ENCODE measurements around the gene SAT1. TPM values are rescaled to one million over a fixed set of nuclear protein-coding genes. Genes with fewer than 3 reads are reported as not detected.
A peak's percentile ranks its signal among the peaks of the same experiment; 100 is the strongest.

The SAT1 gene
- total RNA-seq, 2 donors from 2014 or later: 660 to 763 TPM

GRCh38 chrX:23811108-23811651 is 28.2 kb downstream of the SAT1 start:
- TF ChIP-seq CTCF (IDR thresholded peaks at IDR 0.05): no peak
- H3K27ac ChIP-seq: no peak overlapping the region
- DNase-seq (ENCODE audit: low spot score) (no peak), ATAC-seq (ENCODE audit: insufficient number of reproducible peaks, low FRiP score, low read depth) (no peak)
- no peaks in the 10 kb centered on the region for H3K9me3 ChIP-seq
- no peaks in the 10 kb centered on the region for H3K4me1 ChIP-seq (ENCODE audit: control insufficient read depth in 1 of 2, low read depth in 2 of 2)
- no peaks in the 10 kb centered on the region for H3K27me3 ChIP-seq (replicated peaks; ENCODE audit: insufficient read depth)
- peak overlapping the region; percentile 7 for H3K4me3 ChIP-seq
- H3K36me3 ChIP-seq: no peaks in the 10 kb centered on the region

GRCh38 chrX:23811656-23812055 is 28.7 kb downstream of the SAT1 start:
- no peaks in the 10 kb centered on the region for H3K36me3 ChIP-seq
- no peak for DNase-seq (ENCODE audit: low spot score)
- no peak overlapping the region for H3K27ac ChIP-seq
- H3K27me3 ChIP-seq (replicated peaks; ENCODE audit: insufficient read depth): no peaks in the 10 kb centered on the region
- TF ChIP-seq CTCF (IDR thresholded peaks at IDR 0.05): no peak
- no peaks in the 10 kb centered on the region for H3K9me3 ChIP-seq
- ATAC-seq (ENCODE audit: insufficient number of reproducible peaks, low FRiP score, low read depth): no peak
- no peak overlapping the region for H3K4me3 ChIP-seq
- H3K4me1 ChIP-seq (ENCODE audit: control insufficient read depth in 1 of 2, low read depth in 2 of 2): no peaks in the 10 kb centered on the region

- no peaks in the 10 kb centered on the region for H3K27me3 ChIP-seq (replicated peaks; ENCODE audit: insufficient read depth)
- no peaks in the 10 kb centered on the region for H3K9me3 ChIP-seq
- no peak overlapping the region for H3K27ac ChIP-seq
- H3K4me1 ChIP-seq (ENCODE audit: control insufficient read depth in 1 of 2, low read depth in 2 of 2): no peaks in the 10 kb centered on the region
- ATAC-seq (ENCODE audit: insufficient number of reproducible peaks, low FRiP score, low read depth): no peak
- no peak for DNase-seq (ENCODE audit: low spot score)
- TF ChIP-seq CTCF (IDR thresholded peaks at IDR 0.05): no peak
- H3K4me3 ChIP-seq: no peak overlapping the region
- no peaks in the 10 kb centered on the region for H3K36me3 ChIP-seq
These were observed 30.8 kb downstream of the SAT1 start for GRCh38 chrX:23813808-23814207.

- H3K9me3 ChIP-seq: no peaks in the 10 kb centered on the region
- DNase-seq (ENCODE audit: low spot score) (no peak), ATAC-seq (ENCODE audit: insufficient number of reproducible peaks, low FRiP score, low read depth) (no peak)
- H3K27ac ChIP-seq: no peak overlapping the region
- no peaks in the 10 kb centered on the region for H3K27me3 ChIP-seq (replicated peaks; ENCODE audit: insufficient read depth)
- H3K4me1 ChIP-seq (ENCODE audit: control insufficient read depth in 1 of 2, low read depth in 2 of 2): no peaks in the 10 kb centered on the region
- no peak for TF ChIP-seq CTCF (IDR thresholded peaks at IDR 0.05)
- H3K36me3 ChIP-seq: no peaks in the 10 kb centered on the region
- no peak overlapping the region for H3K4me3 ChIP-seq
These were observed 32.4 kb downstream of the SAT1 start for GRCh38 chrX:23815376-23815775.

- Histone ChIP-seq H3K9me3 (no peaks in the 10 kb centered on the region), H3K4me3 (no peak overlapping the region), H3K27me3 (replicated peaks; ENCODE audit: insufficient read depth) (no peaks in the 10 kb centered on the region), H3K27ac (no peak overlapping the region), H3K36me3 (no peaks in the 10 kb centered on the region), H3K4me1 (ENCODE audit: control insufficient read depth in 1 of 2, low read depth in 2 of 2) (no peaks in the 10 kb centered on the region)
- TF ChIP-seq CTCF (IDR thresholded peaks at IDR 0.05): no peak
- DNase-seq (ENCODE audit: low spot score): no peak
- no peak for ATAC-seq (ENCODE audit: insufficient number of reproducible peaks, low FRiP score, low read depth)
These were observed 33.2 kb downstream of the SAT1 start for GRCh38 chrX:23816179-23816578.

Measured in thoracic aorta (tissue), 2 donors.